ENCODE results near the gene PDE1C. TPM values are rescaled to one million over a fixed set of nuclear protein-coding genes. Genes with fewer than 3 reads are reported as not detected.

The PDE1C gene
- total RNA-seq, 2 donors from 2014 or later: 0.26 to 0.60 TPM

- no peaks in the 10 kb centered on the region for H3K36me3 ChIP-seq (ENCODE audit: control insufficient read depth, insufficient read depth, low read length)
- peaks cover 10% of the 10 kb centered on the region for H3K27me3 Mint-ChIP-seq (ENCODE audit: insufficient read depth)
- no peaks in the 10 kb centered on the region for H3K36me3 Mint-ChIP-seq (ENCODE audit: low read depth)
- no peak overlapping the region for H3K4me3 Mint-ChIP-seq
- no peak for DNase-seq
- no peak overlapping the region for H3K27ac ChIP-seq (ENCODE audit: low read depth, low read length)
- no peaks in the 10 kb centered on the region for H3K27me3 ChIP-seq (ENCODE audit: control insufficient read depth, insufficient read depth, low read length, poor library complexity, severe bottlenecking)
- WGBS, 2 experiments (ENCODE audit: insufficient coverage in 1 of 2, insufficient read length in 1 of 2): 86 to 89% methylated on average over 7 to 9 of the region's 9 CpGs
- no peak for TF ChIP-seq CTCF (conservative IDR thresholded peaks at IDR 0.05)
- H3K4me1 Mint-ChIP-seq: peaks cover 5% of the 10 kb centered on the region
- H3K9ac ChIP-seq (ENCODE audit: extremely low read depth, low read length, poor library complexity, severe bottlenecking): no peak overlapping the region
- H3K9me3 Mint-ChIP-seq: no peaks in the 10 kb centered on the region
- H3K4me1 ChIP-seq (ENCODE audit: control insufficient read depth, insufficient read depth, low read length): no peaks in the 10 kb centered on the region
- no peak overlapping the region for H3K4me3 ChIP-seq (ENCODE audit: low read length)
- H3K27ac Mint-ChIP-seq: no peak overlapping the region
- no peaks in the 10 kb centered on the region for H3K9me3 ChIP-seq (ENCODE audit: control insufficient read depth, low read length)
Measured at GRCh38 chr7:31815796-31816195, 254.4 kb downstream of the PDE1C start.

- H3K27me3 ChIP-seq (ENCODE audit: control insufficient read depth, insufficient read depth, low read length, poor library complexity, severe bottlenecking): no peaks in the 10 kb centered on the region
- Mint-ChIP-seq H3K4me1 (no peaks in the 10 kb centered on the region), H3K27ac (no peak overlapping the region), H3K36me3 (ENCODE audit: low read depth) (no peaks in the 10 kb centered on the region), H3K9me3 (no peaks in the 10 kb centered on the region), H3K27me3 (ENCODE audit: insufficient read depth) (peaks cover 14% of the 10 kb centered on the region), H3K4me3 (no peak overlapping the region)
- no peaks in the 10 kb centered on the region for H3K9me3 ChIP-seq (ENCODE audit: control insufficient read depth, low read length)
- WGBS, 2 experiments (ENCODE audit: insufficient coverage in 1 of 2, insufficient read length in 1 of 2): 72 to 100% methylated on average over 1 to 3 of the region's 3 CpGs
- DNase-seq: peak; percentile 61
- no peak overlapping the region for H3K4me3 ChIP-seq (ENCODE audit: low read length)
- no peak overlapping the region for H3K27ac ChIP-seq (ENCODE audit: low read depth, low read length)
- H3K4me1 ChIP-seq (ENCODE audit: control insufficient read depth, insufficient read depth, low read length): no peaks in the 10 kb centered on the region
- TF ChIP-seq CTCF (conservative IDR thresholded peaks at IDR 0.05): peak; percentile 78
- no peaks in the 10 kb centered on the region for H3K36me3 ChIP-seq (ENCODE audit: control insufficient read depth, insufficient read depth, low read length)
- no peak overlapping the region for H3K9ac ChIP-seq (ENCODE audit: extremely low read depth, low read length, poor library complexity, severe bottlenecking)
Measured at GRCh38 chr7:31814187-31814586, 256.0 kb downstream of the PDE1C start.

- H3K27ac Mint-ChIP-seq: no peak overlapping the region
- H3K27me3 Mint-ChIP-seq (ENCODE audit: insufficient read depth): peaks cover 14% of the 10 kb centered on the region
- no peaks in the 10 kb centered on the region for H3K4me1 Mint-ChIP-seq
- no peaks in the 10 kb centered on the region for H3K27me3 ChIP-seq (ENCODE audit: control insufficient read depth, insufficient read depth, low read length, poor library complexity, severe bottlenecking)
- no peak for DNase-seq
- H3K36me3 Mint-ChIP-seq (ENCODE audit: low read depth): no peaks in the 10 kb centered on the region
- H3K9me3 ChIP-seq (ENCODE audit: control insufficient read depth, low read length): no peaks in the 10 kb centered on the region
- no peak overlapping the region for H3K27ac ChIP-seq (ENCODE audit: low read depth, low read length)
- no peaks in the 10 kb centered on the region for H3K4me1 ChIP-seq (ENCODE audit: control insufficient read depth, insufficient read depth, low read length)
- no peak for TF ChIP-seq CTCF (conservative IDR thresholded peaks at IDR 0.05)
- H3K36me3 ChIP-seq (ENCODE audit: control insufficient read depth, insufficient read depth, low read length): no peaks in the 10 kb centered on the region
- WGBS, 2 experiments (ENCODE audit: insufficient coverage in 1 of 2, insufficient read length in 1 of 2): 80% methylated on average over 1 to 3 of the region's 3 CpGs
- no peaks in the 10 kb centered on the region for H3K9me3 Mint-ChIP-seq
- no peak overlapping the region for H3K4me3 Mint-ChIP-seq
- H3K4me3 ChIP-seq (ENCODE audit: low read length): no peak overlapping the region
- H3K9ac ChIP-seq (ENCODE audit: extremely low read depth, low read length, poor library complexity, severe bottlenecking): no peak overlapping the region
Measured at GRCh38 chr7:31811650-31812461, 258.4 kb downstream of the PDE1C start.

All from endodermal cell (in vitro differentiated cells).